HG02884 (cell line): Measurements from ENCODE around the gene DDT.
"Not testable (repeated sequence)": the region's sequence is repeated elsewhere in the genome, so short reads cannot be mapped to it uniquely, and the experiment has no call there.

Experiments
- ATAC-seq: cut with Tn5 transposase; IDR thresholded peaks from one replicate; pipeline ENCODE4 v1.9.1; 2021; ENCODE audit warnings: mild to moderate bottlenecking, moderate library complexity; ENCODE audit not compliant: unreplicated experiment

Gene DDT

DNA sequence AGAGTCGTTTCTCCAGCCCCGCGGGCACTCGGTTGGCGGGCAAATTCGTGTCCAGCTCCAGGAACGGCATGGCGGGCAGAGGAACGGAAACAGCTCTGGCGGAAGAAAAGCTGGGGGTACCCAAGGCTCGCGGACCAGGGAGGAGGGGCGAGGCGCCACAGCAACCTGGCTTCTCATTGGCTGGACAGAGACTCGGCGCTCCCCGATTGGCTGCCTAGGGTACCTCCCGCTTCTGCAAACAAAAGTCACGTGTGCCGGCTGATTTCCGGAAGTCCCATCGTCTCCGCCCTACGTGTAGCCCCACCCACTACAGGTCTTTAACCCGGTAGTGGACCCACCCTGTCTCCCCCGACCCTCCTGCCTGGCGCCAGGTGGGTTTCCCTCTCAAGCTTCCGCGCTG is at the start of gene DDT:
Gene DDT (minus strand): TSS at position 97 of the 400 bp plus-strand sequence. CDS start 27 bp downstream, at position 70.
- peak; percentile 95 for ATAC-seq

- ATAC-seq = no peak
These were observed 49.1 kb upstream of the DDT start for GRCh38 chr22:24023204-24023789.

DNA sequence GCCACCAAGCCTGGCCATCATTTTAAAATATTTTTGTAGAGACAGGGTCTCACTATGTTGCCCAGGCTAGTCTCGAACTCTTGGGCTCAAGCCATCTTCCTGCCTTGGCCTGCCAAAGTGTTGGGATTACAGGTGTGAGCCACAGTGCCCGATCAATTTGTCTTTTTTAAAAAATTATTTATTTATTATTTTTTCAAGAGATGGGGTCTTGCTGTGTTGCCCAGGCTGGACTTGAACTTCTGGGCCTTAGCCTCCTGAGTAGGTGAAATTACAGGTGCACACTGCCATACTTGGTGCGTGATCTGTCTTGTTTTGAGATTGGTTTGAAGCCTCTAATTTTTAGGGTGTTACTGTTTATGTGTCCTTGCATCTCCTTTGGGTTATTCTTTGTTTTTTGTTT is 47.1 kb upstream of the DDT start:
- ATAC-seq = no peak

GRCh38 chr22:24016156-24016555 is 41.9 kb upstream of the DDT start:
- ATAC-seq = no peak

DNA sequence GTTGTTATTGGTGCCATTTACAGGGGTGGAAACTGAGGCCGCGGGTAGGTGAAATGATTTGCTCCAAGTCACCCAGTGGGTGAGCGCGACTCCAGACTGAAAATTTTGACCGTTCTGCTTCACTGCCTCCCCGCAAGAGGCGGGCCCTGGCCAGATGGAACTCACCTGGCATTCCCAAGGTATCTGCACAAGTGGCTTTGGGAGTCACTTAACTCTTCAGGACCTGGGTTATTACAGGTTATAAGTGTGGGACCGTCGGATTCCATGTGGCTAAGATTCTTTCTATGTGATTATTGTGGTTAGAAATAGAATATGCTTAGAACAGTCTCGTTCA is 37.5 kb upstream of the DDT start:
- ATAC-seq = no peak

- no peak for ATAC-seq
These were observed 35.8 kb upstream of the DDT start for GRCh38 chr22:24010018-24010391.

GRCh38 chr22:24009227-24010017 is 35.2 kb upstream of the DDT start:
- no peak for ATAC-seq

DNA sequence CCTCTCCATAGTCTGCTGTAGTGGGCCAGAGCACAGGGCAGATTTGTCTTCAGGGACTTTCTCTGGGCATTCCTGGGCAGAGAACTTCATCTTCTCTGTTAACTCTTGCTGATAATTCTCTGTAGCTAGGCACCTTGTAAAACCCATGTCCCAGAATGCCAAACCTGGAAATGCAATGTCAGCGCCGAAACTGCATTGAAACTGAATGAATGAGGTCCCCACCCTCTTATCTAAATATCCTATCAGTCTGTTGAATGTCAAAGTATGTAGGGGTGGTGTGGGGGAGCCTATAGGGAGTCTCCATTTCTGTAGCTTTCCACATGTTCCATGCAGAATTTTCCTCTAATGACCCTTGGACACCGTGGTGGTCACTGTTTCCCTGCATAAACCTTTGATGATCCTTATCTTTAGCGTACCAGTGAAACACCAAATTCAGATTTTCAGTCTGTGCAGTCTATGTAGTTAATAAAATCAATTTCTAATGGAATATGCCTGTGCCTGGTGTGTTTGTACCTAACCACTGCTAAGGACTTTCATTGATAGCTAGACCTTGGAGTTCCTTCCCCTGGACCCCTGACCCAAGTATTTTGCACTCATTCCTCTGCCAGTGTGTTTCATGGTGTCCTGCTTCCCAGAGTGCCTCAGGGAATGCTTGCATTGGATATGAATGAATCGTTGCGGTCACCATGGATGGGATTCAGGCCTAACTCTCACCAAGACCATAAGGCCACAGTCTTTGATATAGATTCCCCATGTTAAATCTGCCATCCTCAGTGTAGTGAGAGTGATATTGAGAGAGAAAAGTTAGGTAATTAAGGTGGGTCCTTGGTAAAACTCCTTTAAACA is 34.4 kb upstream of the DDT start:
- no peak for ATAC-seq

DNA sequence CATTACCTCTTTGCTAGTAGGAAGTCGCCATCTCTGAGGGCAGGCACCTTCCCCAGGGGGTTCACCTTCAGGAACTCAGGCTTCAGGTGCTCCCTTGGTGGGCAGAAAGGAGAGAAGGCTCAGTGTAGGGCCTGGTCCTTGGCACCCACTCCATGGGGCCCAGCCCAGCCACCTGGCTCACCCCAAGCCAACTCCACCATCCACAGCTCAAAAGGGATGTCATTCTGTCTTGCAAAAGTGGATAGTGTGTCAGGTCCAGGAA is 33.7 kb upstream of the DDT start:
- no peak for ATAC-seq

DNA sequence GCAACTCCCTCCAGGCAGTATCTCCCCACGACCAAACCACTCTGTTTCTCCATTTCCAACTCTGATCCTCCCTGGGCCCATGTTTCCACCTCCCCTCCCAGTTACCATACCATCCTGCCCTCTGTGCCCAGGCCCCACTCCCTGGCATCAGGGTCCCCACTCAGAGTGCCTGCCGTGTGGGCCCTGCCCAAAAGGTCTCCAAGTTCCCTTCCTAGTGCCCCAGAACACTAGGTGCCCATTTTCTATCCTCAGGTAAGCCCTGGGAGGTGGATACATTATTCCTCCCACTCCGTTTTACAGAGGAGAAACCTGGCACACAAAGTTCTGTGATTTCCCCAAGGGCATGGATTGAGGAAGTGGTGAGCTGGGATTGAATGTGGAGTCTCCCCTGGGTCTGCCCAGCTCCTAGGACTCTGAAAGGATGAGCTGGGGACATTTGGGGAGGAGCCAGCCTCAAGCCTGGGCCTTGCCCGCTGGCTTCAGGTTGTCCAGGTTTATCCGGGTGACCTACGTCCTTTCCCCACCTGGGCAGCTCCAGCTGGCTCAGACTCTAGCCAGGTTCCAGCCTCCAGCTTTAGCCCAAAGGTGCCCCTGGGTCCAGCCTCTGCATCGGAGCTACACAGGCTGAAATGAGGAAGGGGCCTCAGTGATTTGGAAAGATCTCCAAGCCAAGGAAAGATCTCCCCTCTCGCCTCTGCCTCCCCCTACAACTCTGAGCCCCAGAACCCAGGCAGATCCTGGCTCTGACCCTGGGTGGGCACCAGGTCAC is 33.2 kb upstream of the DDT start:
- ATAC-seq = no peak

GRCh38 chr22:24006914-24007214 is 32.6 kb upstream of the DDT start:
- ATAC-seq = no peak

GRCh38 chr22:24006207-24006913 is 32.1 kb upstream of the DDT start:
- no peak for ATAC-seq

DNA sequence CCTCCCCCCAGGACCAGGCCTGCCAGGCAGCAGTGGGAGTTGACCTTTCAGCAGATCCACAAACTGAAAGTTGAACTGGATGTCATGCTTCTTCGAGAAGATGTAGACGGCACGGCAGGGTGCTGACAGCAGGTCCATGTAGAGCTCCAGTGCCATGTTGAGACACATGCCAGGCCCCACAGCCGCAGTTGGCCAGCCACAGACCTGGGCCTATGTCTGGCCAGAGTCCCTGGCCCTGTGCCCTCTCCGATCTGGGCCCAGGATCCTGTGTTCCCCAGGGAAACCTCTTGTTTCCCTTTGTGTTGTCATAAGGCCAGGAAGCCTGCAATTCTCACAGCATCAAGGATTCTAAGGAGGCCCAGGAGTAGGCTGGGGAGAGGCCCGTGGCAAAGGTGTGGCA is 31.0 kb upstream of the DDT start, which contains the start of gene GSTT4:
Gene GSTT4 (minus strand): TSS at position 253 of the 400 bp plus-strand sequence. CDS start 97 bp downstream, at position 156.
- no peak for ATAC-seq

- ATAC-seq = no peak
These were observed 29.6 kb upstream of the DDT start for GRCh38 chr22:24003887-24004286.

DNA sequence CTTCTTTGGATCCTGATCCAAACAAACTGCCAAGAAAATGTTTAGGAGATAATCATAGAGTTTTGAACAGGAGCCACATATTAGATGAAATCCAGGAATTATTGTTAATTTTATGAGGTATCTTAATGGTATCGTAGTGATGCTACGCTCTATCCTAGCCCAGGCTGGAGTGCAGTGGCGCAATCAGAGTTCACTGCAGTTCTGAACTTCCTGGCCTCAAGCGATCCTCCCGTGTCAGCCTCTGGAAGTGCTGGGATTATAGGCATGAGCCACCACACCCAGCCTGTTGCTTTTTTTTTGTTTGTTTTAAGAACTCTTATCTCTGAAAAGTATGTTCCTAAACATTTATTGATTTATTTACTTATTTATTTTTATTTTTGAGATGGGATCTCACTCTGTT is 28.6 kb upstream of the DDT start:
- ATAC-seq = no peak

DNA sequence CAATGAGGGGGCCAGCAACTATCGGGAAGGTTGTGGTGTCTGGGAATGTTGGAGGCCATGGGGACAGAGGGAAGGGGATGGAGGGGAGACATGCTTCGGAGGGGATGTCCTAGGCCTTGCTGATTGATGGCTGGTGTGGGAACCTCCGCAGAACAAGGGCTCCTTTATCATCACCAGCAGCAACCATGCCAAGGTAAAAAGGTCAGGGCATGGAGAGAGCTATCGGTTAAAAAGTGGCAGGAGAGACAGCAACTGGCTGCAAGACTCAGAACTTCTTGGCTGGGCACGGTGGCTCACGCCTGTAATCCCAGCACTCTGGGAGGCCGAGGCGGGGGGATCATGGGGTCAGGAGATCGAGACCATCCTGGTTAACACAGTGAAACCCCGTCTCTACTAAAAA is 28.0 kb upstream of the DDT start:
- no peak for ATAC-seq

DNA sequence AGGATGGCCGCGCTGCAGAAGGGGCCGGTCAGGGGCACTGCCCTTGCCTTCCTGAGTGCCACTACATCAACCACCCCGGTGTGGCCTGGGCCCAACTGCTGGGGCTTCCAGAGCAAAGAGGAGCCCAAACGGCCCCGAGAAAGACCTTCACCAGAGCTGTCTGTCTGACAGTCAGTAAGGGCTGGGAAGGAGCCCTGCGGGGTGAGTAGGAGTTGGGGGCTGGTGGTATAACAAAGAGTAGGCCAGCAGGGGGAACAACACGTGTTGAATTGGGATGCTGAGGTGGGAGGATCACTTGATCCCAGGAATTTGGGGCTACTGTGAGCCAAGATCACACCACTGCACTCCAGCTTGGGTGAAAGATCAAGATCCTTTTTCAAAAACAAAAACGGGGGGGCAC is 27.1 kb upstream of the DDT start:
- no peak for ATAC-seq

DNA sequence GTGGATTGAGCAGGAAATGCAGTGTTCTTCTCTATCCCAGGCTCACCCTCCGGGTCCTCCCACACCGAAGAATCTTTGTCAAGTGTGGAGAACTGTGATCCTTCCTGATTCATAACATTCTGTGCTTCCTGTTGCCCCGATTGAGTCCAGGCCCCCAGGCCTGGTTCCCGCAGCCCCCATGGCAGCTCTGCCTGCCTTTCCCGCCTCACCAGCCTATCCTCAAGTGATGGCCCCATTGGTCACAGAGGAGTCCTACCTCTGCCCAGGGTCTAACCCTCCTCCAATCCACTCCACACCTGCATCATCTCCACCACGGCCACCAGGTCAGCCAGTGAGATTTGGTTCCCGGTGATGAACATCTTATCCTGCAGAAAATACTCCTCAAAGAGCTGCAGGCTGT is 25.5 kb upstream of the DDT start:
- ATAC-seq = not testable (repeated sequence)

GRCh38 chr22:23997092-23997491 is 22.9 kb upstream of the DDT start:
- ATAC-seq = no peak

- ATAC-seq = not testable (repeated sequence)
These were observed 19.4 kb upstream of the DDT start for GRCh38 chr22:23993581-23994177.
